Measurements from ENCODE around the gene CLEC4G. TPM values are rescaled to one million over a fixed set of nuclear protein-coding genes. Genes with fewer than 3 reads are reported as not detected.

Gene CLEC4G
- total and polyA plus RNA-seq, 2 of the 13 experiments (the other 11 are each of a cell fraction or from before 2014, with no cell fraction given), result not detected

DNA sequence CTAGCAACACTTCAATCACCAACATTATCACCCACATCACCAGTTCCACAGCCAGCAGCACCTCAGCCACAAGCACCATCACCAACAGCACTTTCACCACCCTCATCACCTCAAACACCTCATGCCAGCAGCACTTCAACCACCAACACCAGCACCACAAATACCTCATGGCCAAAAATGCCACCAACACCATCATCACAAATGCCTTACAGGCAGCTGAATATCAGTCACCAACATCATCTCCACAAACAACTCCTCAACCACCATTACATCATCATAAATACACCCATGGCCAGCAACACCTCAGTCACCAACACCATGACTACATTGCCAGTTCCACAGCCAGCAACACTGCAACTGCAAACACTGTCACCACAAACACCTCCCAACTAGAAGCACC lies 40.4 kb downstream of the CLEC4G start:
- Histone ChIP-seq H3K27ac (ENCODE audit: extremely low read length, insufficient read depth, low read length) (no peak overlapping the region), H3K79me2 (ENCODE audit: insufficient read depth, low read length) (no peaks in the 10 kb centered on the region), H3K4me1 (ENCODE audit: insufficient read depth, low read length) (no peaks in the 10 kb centered on the region), H3K27me3 (ENCODE audit: control insufficient read depth in 1 of 2, insufficient read depth in 2 of 2, low read length in 2 of 2) (peaks cover 3 to 14% of the 10 kb centered on the region in 2 experiments; a peak in 4 of 5 replicates), H3K4me3 (replicated peaks in 1 of 3; ENCODE audit: insufficient read depth in 1 of 3, low read depth in 2 of 3, low read length in 3 of 3) (no peak overlapping the region), H3K4me2 (ENCODE audit: low read depth, low read length) (no peak overlapping the region), H4K20me1 (ENCODE audit: insufficient read depth, low read length) (no peaks in the 10 kb centered on the region), H3K9me3 (ENCODE audit: low read length) (no peaks in the 10 kb centered on the region), H3K36me3 (replicated peaks in 1 of 2; ENCODE audit: control insufficient read depth in 1 of 2, insufficient read depth in 2 of 2, low read length in 2 of 2) (no peaks in the 10 kb centered on the region), H2AFZ (ENCODE audit: low read length) (no peak overlapping the region), H3K9ac (ENCODE audit: insufficient read depth, low read depth, low read length) (no peak overlapping the region)
- no peak for DNase-seq (ENCODE audit: low spot score)
- in situ Hi-C loops (cut with HindIII; ENCODE audit: extremely low pct_ligation_motif_present, low pct_unique_long_range_greater_than_20kb) (no loop called here), intact Hi-C loops (cut with micrococcal nuclease; ENCODE audit: unreplicated experiment) (no loop called here)
- TF ChIP-seq ATF7 (IDR thresholded peaks at IDR 0.05) (peak; percentile 91), ATF7 (CRISPR knock-in tag; IDR thresholded peaks at IDR 0.05) (no peak), NFATC3 (CRISPR knock-in tag; IDR thresholded peaks at IDR 0.05) (no peak), CREB1 (IDR thresholded peaks at IDR 0.05) (peak; percentile 57; the same call in 1 of the 2 replicates), CREB1 (CRISPR knock-in tag; IDR thresholded peaks at IDR 0.05) (no peak)
- TF ChIP-seq, protein P1, sequence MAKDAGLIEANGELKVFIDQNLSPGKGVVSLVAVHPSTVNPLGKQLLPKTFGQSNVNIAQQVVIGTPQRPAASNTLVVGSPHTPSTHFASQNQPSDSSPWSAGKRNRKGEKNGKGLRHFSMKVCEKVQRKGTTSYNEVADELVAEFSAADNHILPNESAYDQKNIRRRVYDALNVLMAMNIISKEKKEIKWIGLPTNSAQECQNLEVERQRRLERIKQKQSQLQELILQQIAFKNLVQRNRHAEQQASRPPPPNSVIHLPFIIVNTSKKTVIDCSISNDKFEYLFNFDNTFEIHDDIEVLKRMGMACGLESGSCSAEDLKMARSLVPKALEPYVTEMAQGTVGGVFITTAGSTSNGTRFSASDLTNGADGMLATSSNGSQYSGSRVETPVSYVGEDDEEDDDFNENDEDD (CRISPR knock-in tag; IDR thresholded peaks at IDR 0.05; ENCODE audit: borderline replicate concordance), result no peak
- ChIA-PET POLR2A (no interaction called here), CTCF (ENCODE audit: low intra/inter-chr PET ratio, low total read pairs) (no interaction called here)
- FAIRE-seq, result no peak
- BruUV-seq (replicated peaks), result no TSS peak
- no peak for ATAC-seq

GRCh38 chr19:7690779-7691258 lies 41.1 kb downstream of the CLEC4G start:
- no peak for FAIRE-seq

More at GRCh38 chr19:7690779-7691258, 41.1 kb downstream of the CLEC4G start:
- TF ChIP-seq SALL1 (CRISPR knock-in tag; IDR thresholded peaks at IDR 0.05) (no peak), KDM5A (IDR thresholded peaks at IDR 0.05; ENCODE audit: borderline replicate concordance, low read length) (no peak), NCOA5 (CRISPR knock-in tag; IDR thresholded peaks at IDR 0.05) (no peak), ZNF556 (CRISPR knock-in tag; IDR thresholded peaks at IDR 0.05; ENCODE audit: borderline replicate concordance) (no peak), PHF20 (CRISPR knock-in tag; IDR thresholded peaks at IDR 0.05) (no peak), MZF1 (CRISPR knock-in tag; IDR thresholded peaks at IDR 0.05; ENCODE audit: borderline replicate concordance) (no peak), MAZ (IDR thresholded peaks at IDR 0.05; ENCODE audit: borderline replicate concordance, low read depth, low read length) (no peak), MAZ (CRISPR knock-in tag; IDR thresholded peaks at IDR 0.05; ENCODE audit: low read depth) (no peak)
- no peak for ATAC-seq
- CTCF ChIA-PET (ENCODE audit: low intra/inter-chr PET ratio, low total read pairs), result no interaction called here
- Histone ChIP-seq H3K79me2 (ENCODE audit: insufficient read depth, low read length) (no peaks in the 10 kb centered on the region), H3K4me1 (ENCODE audit: insufficient read depth, low read length) (no peaks in the 10 kb centered on the region), H3K27me3 (ENCODE audit: control insufficient read depth in 1 of 2, insufficient read depth in 2 of 2, low read length in 2 of 2) (peaks cover 3 to 14% of the 10 kb centered on the region in 2 experiments; a peak in 4 of 5 replicates), H3K4me2 (ENCODE audit: low read depth, low read length) (no peak overlapping the region), H4K20me1 (ENCODE audit: insufficient read depth, low read length) (no peaks in the 10 kb centered on the region), H3K27ac (ENCODE audit: extremely low read length, insufficient read depth, low read length) (no peak overlapping the region), H3K4me3 (replicated peaks in 1 of 3; ENCODE audit: insufficient read depth in 1 of 3, low read depth in 2 of 3, low read length in 3 of 3) (no peak overlapping the region), H3K9me3 (ENCODE audit: low read length) (no peaks in the 10 kb centered on the region), H3K9ac (ENCODE audit: insufficient read depth, low read depth, low read length) (no peak overlapping the region), H3K36me3 (replicated peaks in 1 of 2; ENCODE audit: control insufficient read depth in 1 of 2, insufficient read depth in 2 of 2, low read length in 2 of 2) (no peaks in the 10 kb centered on the region), H2AFZ (ENCODE audit: low read length) (no peak overlapping the region)
- BruUV-seq (replicated peaks), result no TSS peak
- intact Hi-C loops (cut with micrococcal nuclease; ENCODE audit: unreplicated experiment) (no loop called here), in situ Hi-C loops (cut with HindIII; ENCODE audit: extremely low pct_ligation_motif_present, low pct_unique_long_range_greater_than_20kb) (no loop called here)
- WGBS (ENCODE audit: low lambda C conversion rate), result 38% methylated on average over 6 of the region's 8 CpGs
- POLR2A ChIA-PET, result no interaction called here
- DNase-seq (ENCODE audit: low spot score), result no peak
